ENCODE results near the gene AOC1. TPM values are rescaled to one million over a fixed set of nuclear protein-coding genes. Genes with fewer than 3 reads are reported as not detected.
A peak's percentile ranks its signal among the peaks of the same experiment; 100 is the strongest.

AOC1 gene
- total and polyA plus RNA-seq, 4 donors, result 0.35 to 1.3 (median 0.70) TPM

- H3K4me3 ChIP-seq, result no peak overlapping the region
- no peak overlapping the region for H3K27ac ChIP-seq (ENCODE audit: low read depth in 1 of 2, low read length in 1 of 2)
- DNase-seq (no peak), ATAC-seq (ENCODE audit: insufficient read depth, low FRiP score) (no peak)
- peaks cover 0 to 4% (median 0%) of the 10 kb centered on the region in 4 donors for H3K9me3 ChIP-seq (ENCODE audit: control insufficient read depth in 4 of 4, insufficient read depth in 3 of 4, low read length in 3 of 4)
- WGBS, 2 donors, result 76 to 79% methylated on average over 4 of the region's 4 CpGs
- H3K36me3 ChIP-seq (ENCODE audit: control insufficient read depth in 4 of 4, insufficient read depth in 4 of 4, low read length in 4 of 4), result no peaks in the 10 kb centered on the region
- TF ChIP-seq, protein P1, sequence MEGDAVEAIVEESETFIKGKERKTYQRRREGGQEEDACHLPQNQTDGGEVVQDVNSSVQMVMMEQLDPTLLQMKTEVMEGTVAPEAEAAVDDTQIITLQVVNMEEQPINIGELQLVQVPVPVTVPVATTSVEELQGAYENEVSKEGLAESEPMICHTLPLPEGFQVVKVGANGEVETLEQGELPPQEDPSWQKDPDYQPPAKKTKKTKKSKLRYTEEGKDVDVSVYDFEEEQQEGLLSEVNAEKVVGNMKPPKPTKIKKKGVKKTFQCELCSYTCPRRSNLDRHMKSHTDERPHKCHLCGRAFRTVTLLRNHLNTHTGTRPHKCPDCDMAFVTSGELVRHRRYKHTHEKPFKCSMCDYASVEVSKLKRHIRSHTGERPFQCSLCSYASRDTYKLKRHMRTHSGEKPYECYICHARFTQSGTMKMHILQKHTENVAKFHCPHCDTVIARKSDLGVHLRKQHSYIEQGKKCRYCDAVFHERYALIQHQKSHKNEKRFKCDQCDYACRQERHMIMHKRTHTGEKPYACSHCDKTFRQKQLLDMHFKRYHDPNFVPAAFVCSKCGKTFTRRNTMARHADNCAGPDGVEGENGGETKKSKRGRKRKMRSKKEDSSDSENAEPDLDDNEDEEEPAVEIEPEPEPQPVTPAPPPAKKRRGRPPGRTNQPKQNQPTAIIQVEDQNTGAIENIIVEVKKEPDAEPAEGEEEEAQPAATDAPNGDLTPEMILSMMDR (IDR thresholded peaks at IDR 0.05; ENCODE audit: control extremely low read depth, extremely low read depth), result no peak
- H3K4me1 ChIP-seq (ENCODE audit: control insufficient read depth in 5 of 5, insufficient read depth in 5 of 5, low read length in 5 of 5), result no peaks in the 10 kb centered on the region
- H3K27me3 ChIP-seq (ENCODE audit: control insufficient read depth in 3 of 3, insufficient read depth in 3 of 3, low read length in 2 of 3), result no peaks in the 10 kb centered on the region
- no peak overlapping the region for H3K9ac ChIP-seq (ENCODE audit: insufficient read depth in 1 of 2, low read length in 2 of 2)
Observed at GRCh38 chr7:150875791-150876190, 23.5 kb downstream of the AOC1 start.

- H3K4me3 ChIP-seq, result no peak overlapping the region
Observed at GRCh38 chr7:150876817-150877526, 24.7 kb downstream of the AOC1 start.

DNA sequence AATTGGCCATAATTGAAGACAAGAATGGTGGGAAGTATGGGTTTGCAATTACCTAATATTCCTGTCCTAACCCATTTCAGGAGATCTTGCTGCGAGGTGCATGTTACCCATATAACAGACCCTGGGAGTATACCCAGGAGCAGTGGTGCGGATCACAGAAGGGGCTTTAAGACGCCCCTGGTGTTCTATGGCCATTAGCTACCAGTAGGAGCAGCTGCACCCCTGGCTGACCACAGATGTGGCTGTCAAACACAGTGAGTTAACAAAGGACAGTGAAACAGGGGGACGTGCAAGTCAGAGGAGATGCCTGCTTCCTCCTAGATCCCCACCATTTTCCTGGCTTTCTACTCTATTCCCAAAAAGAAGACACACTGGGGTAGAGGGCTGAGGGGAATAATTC lies 25.2 kb downstream of the AOC1 start:
- ATAC-seq (ENCODE audit: insufficient read depth, low FRiP score) (no peak), DNase-seq (no peak)
- Histone ChIP-seq H3K9me3 (ENCODE audit: control insufficient read depth in 4 of 4, insufficient read depth in 3 of 4, low read length in 3 of 4) (peaks cover 0 to 14% (median 2%) of the 10 kb centered on the region in 4 donors), H3K27ac (ENCODE audit: low read depth in 1 of 2, low read length in 1 of 2) (peak overlapping the region in 1 of 2 donors; percentile 32), H3K36me3 (ENCODE audit: control insufficient read depth in 4 of 4, insufficient read depth in 4 of 4, low read length in 4 of 4) (no peaks in the 10 kb centered on the region), H3K27me3 (ENCODE audit: control insufficient read depth in 3 of 3, insufficient read depth in 3 of 3, low read length in 2 of 3) (no peaks in the 10 kb centered on the region), H3K4me1 (ENCODE audit: control insufficient read depth in 5 of 5, insufficient read depth in 5 of 5, low read length in 5 of 5) (no peaks in the 10 kb centered on the region), H3K9ac (ENCODE audit: insufficient read depth in 1 of 2, low read length in 2 of 2) (no peak overlapping the region), H3K4me3 (no peak overlapping the region)
- TF ChIP-seq, protein P1 (IDR thresholded peaks at IDR 0.05; ENCODE audit: control extremely low read depth, extremely low read depth), result no peak
- 72 to 82% methylated on average over 4 of the region's 4 CpGs for WGBS, 2 donors

More at GRCh38 chr7:150876817-150877526, 24.7 kb downstream of the AOC1 start:
- H3K9ac ChIP-seq (ENCODE audit: insufficient read depth in 1 of 2, low read length in 2 of 2), result no peak overlapping the region
- TF ChIP-seq, protein P1 (IDR thresholded peaks at IDR 0.05; ENCODE audit: control extremely low read depth, extremely low read depth), result peak; percentile 34
- WGBS, 2 donors, result 6 to 7% methylated on average over 15 to 19 of the region's 19 CpGs
- ATAC-seq (ENCODE audit: insufficient read depth, low FRiP score), result peak; percentile 89
- no peaks in the 10 kb centered on the region for H3K4me1 ChIP-seq (ENCODE audit: control insufficient read depth in 5 of 5, insufficient read depth in 5 of 5, low read length in 5 of 5)
- H3K27ac ChIP-seq (ENCODE audit: low read depth in 1 of 2, low read length in 1 of 2), result no peak overlapping the region
- H3K27me3 ChIP-seq (ENCODE audit: control insufficient read depth in 3 of 3, insufficient read depth in 3 of 3, low read length in 2 of 3), result no peaks in the 10 kb centered on the region
- peak; percentile 89 to 98 (median 97) for DNase-seq
- H3K9me3 ChIP-seq (ENCODE audit: control insufficient read depth in 4 of 4, insufficient read depth in 3 of 4, low read length in 3 of 4), result peaks cover 0 to 14% (median 2%) of the 10 kb centered on the region in 4 donors
- H3K36me3 ChIP-seq (ENCODE audit: control insufficient read depth in 4 of 4, insufficient read depth in 4 of 4, low read length in 4 of 4), result no peaks in the 10 kb centered on the region

All from lung (tissue), 12 donors.